H9 (cell line): ENCODE results near the gene CWC15. TPM values are rescaled to one million over a fixed set of nuclear protein-coding genes. Genes with fewer than 3 reads are reported as not detected.
"Not testable (repeated sequence)": the region's sequence is repeated elsewhere in the genome, so short reads cannot be mapped to it uniquely, and the experiment has no call there.

Source experiments
- DNase-seq: peaks from one replicate; pipeline ENCODE4 v3.0.0-alpha.2; 2017
- H2AFZ ChIP-seq: one replicate; pipeline ENCODE4 v1.6.1; 2013; ENCODE audit warnings: mild to moderate bottlenecking, low read length, control low read depth, moderate library complexity
- H2AK5ac ChIP-seq: 2 replicates; pipeline ENCODE4 v1.6.1; 2013; ENCODE audit warnings: low read length, control low read depth, mixed read lengths; ENCODE audit not compliant: insufficient read length
- H2BK120ac ChIP-seq: one replicate; pipeline ENCODE4 v1.6.1; 2013; ENCODE audit warnings: low read depth, mild to moderate bottlenecking, low read length, control low read depth, inconsistent platforms; ENCODE audit not compliant: poor library complexity, severe bottlenecking
- H2BK12ac ChIP-seq: 2 replicates; pipeline ENCODE4 v1.6.1; 2013; ENCODE audit warnings: low read length, control low read depth, mixed read lengths, low read depth; ENCODE audit not compliant: insufficient read length
- H2BK15ac ChIP-seq: 2 replicates; pipeline ENCODE4 v1.6.1; 2013; ENCODE audit warnings: low read depth, low read length, control low read depth
- H2BK20ac ChIP-seq: one replicate; pipeline ENCODE4 v1.6.1; 2013; ENCODE audit warnings: low read depth, mild to moderate bottlenecking, low read length, control low read depth, inconsistent platforms; ENCODE audit not compliant: poor library complexity, severe bottlenecking
- H2BK5ac ChIP-seq: 2 replicates; pipeline ENCODE4 v1.6.1; 2013; ENCODE audit warnings: low read length, control low read depth, mixed read lengths; ENCODE audit not compliant: insufficient read length
- H3K14ac ChIP-seq: 2 replicates; pipeline ENCODE4 v1.6.1; 2013; ENCODE audit warnings: low read length, control low read depth; ENCODE audit not compliant: insufficient read depth
- H3K18ac ChIP-seq: 2 replicates; pipeline ENCODE4 v1.6.1; 2013; ENCODE audit warnings: low read depth, mild to moderate bottlenecking, mixed read lengths, low read length, control low read depth; ENCODE audit not compliant: insufficient read length
- H3K23ac ChIP-seq: 2 replicates; pipeline ENCODE4 v1.6.1; 2013; ENCODE audit warnings: low read length, control low read depth, mixed read lengths, low read depth; ENCODE audit not compliant: insufficient read length
- H3K23me2 ChIP-seq: 2 replicates; pipeline ENCODE4 v1.6.1; 2013; ENCODE audit warnings: low read depth, mild to moderate bottlenecking, mixed read lengths, low read length, control low read depth; ENCODE audit not compliant: insufficient read length, poor library complexity, severe bottlenecking
- H3K27ac ChIP-seq: 2 replicates; pipeline ENCODE4 v1.5.1; 2013; ENCODE audit warnings: low read length, control low read depth, mixed read lengths, low read depth; ENCODE audit not compliant: insufficient read length
- H3K27me3 ChIP-seq: 2 replicates; pipeline ENCODE4 v1.6.1; 2013; ENCODE audit warnings: low read length, control low read depth, inconsistent platforms; ENCODE audit not compliant: insufficient read depth
- H3K4ac ChIP-seq: 2 replicates; pipeline ENCODE4 v1.6.1; 2013; ENCODE audit warnings: low read depth, mild to moderate bottlenecking, control low read depth, inconsistent platforms, low read length, moderate library complexity
- H3K4me1 ChIP-seq: 2 replicates; pipeline ENCODE4 v1.6.1; 2013; ENCODE audit warnings: low read length, control low read depth, inconsistent platforms; ENCODE audit not compliant: insufficient read depth
- H3K4me2 ChIP-seq: 2 replicates; pipeline ENCODE4 v1.6.1; 2013; ENCODE audit warnings: low read length, control low read depth, mixed read lengths; ENCODE audit not compliant: insufficient read length, insufficient read depth
- H3K56ac ChIP-seq: 2 replicates; pipeline ENCODE4 v1.6.1; 2013; ENCODE audit warnings: low read depth, mild to moderate bottlenecking, mixed read lengths, low read length, control low read depth; ENCODE audit not compliant: insufficient read length
- H3K79me1 ChIP-seq: 2 replicates; pipeline ENCODE4 v1.6.1; 2013; ENCODE audit warnings: low read depth, mild to moderate bottlenecking, moderate library complexity, low read length, control low read depth, inconsistent platforms; ENCODE audit not compliant: insufficient read depth, poor library complexity, severe bottlenecking
- H3K79me2 ChIP-seq: 2 replicates; pipeline ENCODE4 v1.6.1; 2013; ENCODE audit warnings: low read length, control low read depth, inconsistent platforms; ENCODE audit not compliant: insufficient read depth
- H3K9ac ChIP-seq: 2 replicates; pipeline ENCODE4 v1.6.1; 2013; ENCODE audit warnings: low read length, control low read depth, mixed read lengths; ENCODE audit not compliant: insufficient read length; ENCODE audit errors: extremely low read depth
- H3K9me3 ChIP-seq: one replicate; pipeline ENCODE4 v1.6.1; 2013; ENCODE audit warnings: low read depth, low read length, inconsistent platforms; ENCODE audit not compliant: control insufficient read depth
- H3T11ph ChIP-seq: one replicate; pipeline ENCODE4 v1.6.1; 2013; ENCODE audit warnings: mild to moderate bottlenecking, low read length, control low read depth, inconsistent platforms
- H4K20me1 ChIP-seq: one replicate; pipeline ENCODE4 v1.6.1; 2013; ENCODE audit not compliant: control insufficient read depth, insufficient read length, insufficient read depth
- H4K5ac ChIP-seq: 2 replicates; pipeline ENCODE4 v1.6.1; 2013; ENCODE audit warnings: low read depth, mild to moderate bottlenecking, mixed read lengths, low read length, control low read depth; ENCODE audit not compliant: insufficient read length
- H4K8ac ChIP-seq: replicated peaks from 2 replicates; pipeline ENCODE4 v1.6.1; 2013; ENCODE audit warnings: low read length, control low read depth, mixed read lengths, low read depth; ENCODE audit not compliant: insufficient read length
- H4K91ac ChIP-seq: 2 replicates; pipeline ENCODE4 v1.6.1; 2013; ENCODE audit warnings: low read depth, mild to moderate bottlenecking, moderate library complexity, mixed read lengths, low read length, control low read depth; ENCODE audit not compliant: insufficient read length
- H3K27ac Mint-ChIP-seq, 3 experiments: 2 replicates in 2 of 3; 3 replicates in 1 of 3; pipeline ENCODE4 v1.8.0; 2020 to 2021; ENCODE audit warnings: mixed read lengths in 3 of 3, mild to moderate bottlenecking in 1 of 3, moderate library complexity in 1 of 3
- H3K27me3 Mint-ChIP-seq: 2 replicates; pipeline ENCODE4 v1.8.0; 2021; ENCODE audit warnings: low read depth, mild to moderate bottlenecking, moderate library complexity, mixed read lengths
- H3K36me3 Mint-ChIP-seq, 3 experiments: 2 replicates in 2 of 3; 3 replicates in 1 of 3; pipeline ENCODE4 v1.8.0; 2020 to 2021; ENCODE audit warnings: low read depth in 3 of 3, mixed read lengths in 3 of 3; ENCODE audit not compliant: insufficient read depth in 1 of 3
- H3K4me1 Mint-ChIP-seq, 2 experiments: 2 replicates each; pipeline ENCODE4 v1.8.0; 2020; ENCODE audit warnings: mixed read lengths in 2 of 2
- H3K4me3 Mint-ChIP-seq, 2 experiments: 2 replicates in 1 of 2; 3 replicates in 1 of 2; pipeline ENCODE4 v1.8.0; 2020 to 2021; ENCODE audit warnings: mild to moderate bottlenecking in 2 of 2, mixed read lengths in 2 of 2, moderate library complexity in 1 of 2
- H3K9me3 Mint-ChIP-seq, 2 experiments: 2 replicates in 1 of 2; 3 replicates in 1 of 2; pipeline ENCODE4 v1.8.0; 2020; ENCODE audit warnings: mild to moderate bottlenecking in 2 of 2, mixed read lengths in 2 of 2, moderate library complexity in 1 of 2
- WGBS: extraction: QIAGEN DNeasy Blood & Tissue Kit; methylation state at CpG from one replicate; pipeline ENCODE4 v1.1.7; 2013; ENCODE audit warnings: missing lambda C conversion rate, low lambda C conversion rate, mixed read lengths; ENCODE audit not compliant: insufficient read length; ENCODE audit errors: extremely low coverage; 5-methylcytosine and 5-hydroxymethylcytosine counted together
- long read RNA-seq: library from polyadenylated mRNA; unstranded; transcript quantifications from one replicate; pipeline ENCODE4 v2.0.0, GENCODE V29; 2020
- total RNA-seq: library from RNA; stranded (reverse); gene quantifications from 2 replicates; pipeline ENCODE4 v1.2.1, GENCODE V29; 2021
- TF ChIP-seq, protein P1 (sequence below): fragments of 200-600 bp; sonication (generic); conservative IDR thresholded peaks from 3 replicates; pipeline ENCODE4 v1.8.0; 2021; ENCODE audit warnings: antibody characterized with exemption, mild to moderate bottlenecking

CWC15 gene
- 76.9 and 89.2 TPM in 2 replicates for total RNA-seq
- long read RNA-seq, transcript CWC15-201 (7 exons, 1,576 nt), result major isoform, 32 of 49 reads
- long read RNA-seq, partial matches to known transcripts, result 6 of 49 reads
- long read RNA-seq, other reads (novel, unspliced or antisense), result 10 of 49 reads

DNA sequence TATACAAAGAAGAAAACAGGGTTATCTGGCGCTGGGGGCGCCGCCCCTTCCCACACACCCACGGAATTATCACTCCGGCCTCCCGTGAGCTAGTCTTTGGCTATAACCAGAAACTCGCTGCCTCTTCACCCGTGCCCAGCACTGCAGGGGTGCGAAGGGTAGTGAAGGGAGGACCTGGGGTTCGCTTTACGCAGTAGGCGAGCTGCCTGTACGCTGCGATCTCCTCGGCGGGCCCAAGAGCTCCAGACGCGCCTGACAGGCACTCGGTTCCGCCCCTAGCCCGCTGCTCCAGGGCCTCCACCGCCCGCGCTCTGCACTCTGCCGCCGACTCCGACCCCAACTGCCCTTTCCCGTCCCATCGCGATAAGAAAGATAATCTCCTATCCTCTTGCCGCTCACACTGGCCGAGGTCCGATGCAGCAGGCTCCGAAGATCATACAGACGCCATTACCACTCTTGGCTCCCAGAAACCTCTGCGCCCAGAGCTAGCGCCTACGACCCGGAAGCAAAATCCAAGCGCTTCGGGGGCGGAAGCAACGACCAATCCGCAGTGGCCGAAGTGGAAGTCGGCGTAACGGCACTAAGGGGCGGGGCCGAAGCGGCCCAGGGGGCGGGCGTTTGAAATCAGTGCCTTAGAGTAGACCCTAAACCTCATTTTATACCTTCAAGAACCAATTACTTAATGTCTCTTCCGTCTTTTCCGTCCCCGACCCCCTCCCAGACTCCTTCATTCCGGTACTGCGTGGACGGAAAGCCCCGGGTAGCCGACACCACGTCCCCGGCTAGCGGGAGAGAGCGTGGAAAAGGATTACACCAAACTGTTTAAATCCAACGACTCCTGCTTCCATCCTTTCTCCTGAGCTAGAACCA, at the start of gene CWC15, which contains the start of gene KDM4D:
Gene CWC15, minus strand, starts transcription at position 458 of the 870 bp plus-strand sequence. CDS start 1,371 bp downstream, outside the sequence.
Gene KDM4D, plus strand, starts transcription at position 611 of the 870 bp plus-strand sequence. CDS start 23,664 bp downstream, outside the sequence.
- Histone ChIP-seq H2BK20ac (no peak within 1 kb of the TSS), H4K91ac (no peak within 1 kb of the TSS), H3K9me3 (no peaks in the 10 kb centered on the region), H3K79me2 (peaks cover 4% of the 10 kb centered on the region; the same call in 1 of the 2 replicates), H3K4me1 (no peaks in the 10 kb centered on the region), H3K9ac (peak within 1 kb of the TSS; percentile 96), H3K56ac (no peak within 1 kb of the TSS), H2BK12ac (no peak within 1 kb of the TSS), H3K27me3 (no peaks in the 10 kb centered on the region), H4K8ac (no peak within 1 kb of the TSS), H3K4ac (no peak within 1 kb of the TSS), H3K79me1 (no peaks in the 10 kb centered on the region), H3K18ac (peak within 1 kb of the TSS; percentile 91), H3K4me2 (peak within 1 kb of the TSS; percentile 70), H3K14ac (peak within 1 kb of the TSS; percentile 98), H4K20me1 (no peaks in the 10 kb centered on the region), H2BK5ac (no peak within 1 kb of the TSS), H3K23me2 (peaks cover 2% of the 10 kb centered on the region), H4K5ac (peak within 1 kb of the TSS; percentile 96), H3T11ph (no peak within 1 kb of the TSS), H3K27ac (no peak within 1 kb of the TSS), H2AK5ac (no peak within 1 kb of the TSS), H2AFZ (peak within 1 kb of the TSS; percentile 93), H2BK15ac (no peak within 1 kb of the TSS), H2BK120ac (no peak within 1 kb of the TSS), H3K23ac (no peak within 1 kb of the TSS)
- Mint-ChIP-seq H3K9me3 (no peaks in the 10 kb centered on the region), H3K27ac (peak within 1 kb of the TSS; percentile 93 to 99 (median 99)), H3K36me3 (peaks cover 10 to 35% (median 32%) of the 10 kb centered on the region in 3 experiments), H3K4me3 (peak within 1 kb of the TSS; percentile 96 to 99), H3K27me3 (no peaks in the 10 kb centered on the region), H3K4me1 (peaks cover 8% of the 10 kb centered on the region in 2 experiments; a peak in 3 of 4 replicates)
- WGBS, result no CpG with 5 or more reads among the region's 66 CpGs
- TF ChIP-seq, protein P1, sequence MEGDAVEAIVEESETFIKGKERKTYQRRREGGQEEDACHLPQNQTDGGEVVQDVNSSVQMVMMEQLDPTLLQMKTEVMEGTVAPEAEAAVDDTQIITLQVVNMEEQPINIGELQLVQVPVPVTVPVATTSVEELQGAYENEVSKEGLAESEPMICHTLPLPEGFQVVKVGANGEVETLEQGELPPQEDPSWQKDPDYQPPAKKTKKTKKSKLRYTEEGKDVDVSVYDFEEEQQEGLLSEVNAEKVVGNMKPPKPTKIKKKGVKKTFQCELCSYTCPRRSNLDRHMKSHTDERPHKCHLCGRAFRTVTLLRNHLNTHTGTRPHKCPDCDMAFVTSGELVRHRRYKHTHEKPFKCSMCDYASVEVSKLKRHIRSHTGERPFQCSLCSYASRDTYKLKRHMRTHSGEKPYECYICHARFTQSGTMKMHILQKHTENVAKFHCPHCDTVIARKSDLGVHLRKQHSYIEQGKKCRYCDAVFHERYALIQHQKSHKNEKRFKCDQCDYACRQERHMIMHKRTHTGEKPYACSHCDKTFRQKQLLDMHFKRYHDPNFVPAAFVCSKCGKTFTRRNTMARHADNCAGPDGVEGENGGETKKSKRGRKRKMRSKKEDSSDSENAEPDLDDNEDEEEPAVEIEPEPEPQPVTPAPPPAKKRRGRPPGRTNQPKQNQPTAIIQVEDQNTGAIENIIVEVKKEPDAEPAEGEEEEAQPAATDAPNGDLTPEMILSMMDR, result no peak
- DNase-seq, result peak; percentile 94

DNA sequence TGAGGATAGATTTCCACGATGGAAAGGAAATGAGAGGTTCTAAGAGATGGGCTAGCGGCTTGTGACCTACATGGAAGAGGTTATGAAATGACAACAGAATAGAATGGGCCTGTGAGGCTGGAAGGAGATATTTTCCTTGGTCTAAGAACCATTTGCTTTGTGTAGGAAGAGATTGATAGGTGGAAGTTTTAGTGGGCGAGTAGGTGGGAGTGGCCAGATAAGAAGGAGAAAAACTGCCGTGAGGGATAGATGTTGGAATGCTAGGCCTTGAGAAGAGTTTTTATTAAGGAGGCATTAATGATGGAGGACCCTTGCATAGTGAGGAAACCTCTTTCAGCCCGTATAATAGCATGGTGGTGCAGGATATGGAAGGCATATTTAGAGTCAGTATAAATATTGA, 48.1 kb upstream of the CWC15 start:
- H3K36me3 Mint-ChIP-seq, H2BK5ac ChIP-seq, H3K27ac Mint-ChIP-seq, H3K23ac ChIP-seq, H3K4me1 ChIP-seq, H3K27me3 ChIP-seq, H4K20me1 ChIP-seq, H2BK15ac ChIP-seq, H3K4me1 Mint-ChIP-seq, H4K8ac ChIP-seq, H3K4me2 ChIP-seq, H2BK20ac ChIP-seq, H3K27ac ChIP-seq, H2AFZ ChIP-seq, H3K9me3 Mint-ChIP-seq, H3T11ph ChIP-seq, H3K18ac ChIP-seq, DNase-seq, H3K9me3 ChIP-seq, H3K79me1 ChIP-seq, H3K79me2 ChIP-seq, H3K23me2 ChIP-seq, H2BK12ac ChIP-seq, H4K5ac ChIP-seq, H3K14ac ChIP-seq, H3K9ac ChIP-seq, H2AK5ac ChIP-seq, H3K27me3 Mint-ChIP-seq, H4K91ac ChIP-seq, H3K56ac ChIP-seq, H3K4ac ChIP-seq, H3K4me3 Mint-ChIP-seq, H2BK120ac ChIP-seq: not testable (repeated sequence)
- no CpG with 5 or more reads among the region's 5 CpGs for WGBS
